Liver (tissue), 3 donors: ENCODE data around the gene U2AF1L4.
A peak's percentile ranks its signal among the peaks of the same experiment; 100 is the strongest.

Experiments used
- ATF3 ChIP-seq: IDR thresholded peaks from 2 replicates; pipeline ENCODE4 v1.6.1; 2016; ENCODE audit warnings: antibody characterized with exemption
- CTCF ChIP-seq: fragments of 150-350 bp; IDR thresholded peaks from 2 replicates; pipeline ENCODE4 v1.5.1; 2017; ENCODE audit warnings: improper control_type of control experiment, low read depth, low read length; ENCODE audit not compliant: missing input control
- MAX ChIP-seq: IDR thresholded peaks from 2 replicates; pipeline ENCODE4 v1.6.1; 2016; ENCODE audit warnings: antibody characterized with exemption
- RAD21 ChIP-seq, 2 donors: IDR thresholded peaks; 2 replicates each; pipeline ENCODE4 v1.6.1; 2016; ENCODE audit warnings: antibody characterized with exemption in 2 of 2, mild to moderate bottlenecking in 2 of 2
- REST ChIP-seq: IDR thresholded peaks from 2 replicates; pipeline ENCODE4 v1.6.1; 2016; ENCODE audit warnings: antibody characterized with exemption, mild to moderate bottlenecking
- RXRA ChIP-seq, 2 donors: IDR thresholded peaks; 2 replicates each; pipeline ENCODE4 v1.6.1; 2017 to 2018; ENCODE audit warnings: antibody characterized with exemption in 2 of 2, mild to moderate bottlenecking in 1 of 2
- SP1 ChIP-seq: IDR thresholded peaks from 2 replicates; pipeline ENCODE4 v1.6.1; 2018; ENCODE audit warnings: antibody characterized with exemption, mild to moderate bottlenecking
- TAF1 ChIP-seq: conservative IDR thresholded peaks from 2 replicates; pipeline ENCODE4 v1.6.1; 2016; ENCODE audit warnings: antibody characterized with exemption, mild to moderate bottlenecking
- donor health status: healthy.
- donor health status: healthy.

- TF ChIP-seq CTCF = no peak
- TF ChIP-seq TAF1 = peak; percentile 79
- peak; percentile 99 for TF ChIP-seq SP1
- TF ChIP-seq RXRA (IDR thresholded peaks at IDR 0.05) = no peak
- no peak for TF ChIP-seq RAD21 (IDR thresholded peaks at IDR 0.05)
- no peak for TF ChIP-seq ATF3
- no peak for TF ChIP-seq REST
- no peak for TF ChIP-seq MAX
These were observed 42.8 kb downstream of the U2AF1L4 start for GRCh38 chr19:35702223-35703012.
